H9 (cell line): ENCODE results near the gene NPTN. TPM values are rescaled to one million over a fixed set of nuclear protein-coding genes. Genes with fewer than 3 reads are reported as not detected.

Source experiments
- DNase-seq: peaks from one replicate; pipeline ENCODE4 v3.0.0-alpha.2; 2017
- H2AFZ ChIP-seq: one replicate; pipeline ENCODE4 v1.6.1; 2013; ENCODE audit warnings: mild to moderate bottlenecking, low read length, control low read depth, moderate library complexity
- H2AK5ac ChIP-seq: 2 replicates; pipeline ENCODE4 v1.6.1; 2013; ENCODE audit warnings: low read length, control low read depth, mixed read lengths; ENCODE audit not compliant: insufficient read length
- H2BK120ac ChIP-seq: one replicate; pipeline ENCODE4 v1.6.1; 2013; ENCODE audit warnings: low read depth, mild to moderate bottlenecking, low read length, control low read depth, inconsistent platforms; ENCODE audit not compliant: poor library complexity, severe bottlenecking
- H2BK12ac ChIP-seq: 2 replicates; pipeline ENCODE4 v1.6.1; 2013; ENCODE audit warnings: low read length, control low read depth, mixed read lengths, low read depth; ENCODE audit not compliant: insufficient read length
- H2BK15ac ChIP-seq: 2 replicates; pipeline ENCODE4 v1.6.1; 2013; ENCODE audit warnings: low read depth, low read length, control low read depth
- H2BK20ac ChIP-seq: one replicate; pipeline ENCODE4 v1.6.1; 2013; ENCODE audit warnings: low read depth, mild to moderate bottlenecking, low read length, control low read depth, inconsistent platforms; ENCODE audit not compliant: poor library complexity, severe bottlenecking
- H2BK5ac ChIP-seq: 2 replicates; pipeline ENCODE4 v1.6.1; 2013; ENCODE audit warnings: low read length, control low read depth, mixed read lengths; ENCODE audit not compliant: insufficient read length
- H3K14ac ChIP-seq: 2 replicates; pipeline ENCODE4 v1.6.1; 2013; ENCODE audit warnings: low read length, control low read depth; ENCODE audit not compliant: insufficient read depth
- H3K18ac ChIP-seq: 2 replicates; pipeline ENCODE4 v1.6.1; 2013; ENCODE audit warnings: low read depth, mild to moderate bottlenecking, mixed read lengths, low read length, control low read depth; ENCODE audit not compliant: insufficient read length
- H3K23ac ChIP-seq: 2 replicates; pipeline ENCODE4 v1.6.1; 2013; ENCODE audit warnings: low read length, control low read depth, mixed read lengths, low read depth; ENCODE audit not compliant: insufficient read length
- H3K23me2 ChIP-seq: 2 replicates; pipeline ENCODE4 v1.6.1; 2013; ENCODE audit warnings: low read depth, mild to moderate bottlenecking, mixed read lengths, low read length, control low read depth; ENCODE audit not compliant: insufficient read length, poor library complexity, severe bottlenecking
- H3K27ac ChIP-seq: 2 replicates; pipeline ENCODE4 v1.5.1; 2013; ENCODE audit warnings: low read length, control low read depth, mixed read lengths, low read depth; ENCODE audit not compliant: insufficient read length
- H3K27me3 ChIP-seq: 2 replicates; pipeline ENCODE4 v1.6.1; 2013; ENCODE audit warnings: low read length, control low read depth, inconsistent platforms; ENCODE audit not compliant: insufficient read depth
- H3K4ac ChIP-seq: 2 replicates; pipeline ENCODE4 v1.6.1; 2013; ENCODE audit warnings: low read depth, mild to moderate bottlenecking, control low read depth, inconsistent platforms, low read length, moderate library complexity
- H3K4me1 ChIP-seq: 2 replicates; pipeline ENCODE4 v1.6.1; 2013; ENCODE audit warnings: low read length, control low read depth, inconsistent platforms; ENCODE audit not compliant: insufficient read depth
- H3K4me2 ChIP-seq: 2 replicates; pipeline ENCODE4 v1.6.1; 2013; ENCODE audit warnings: low read length, control low read depth, mixed read lengths; ENCODE audit not compliant: insufficient read length, insufficient read depth
- H3K56ac ChIP-seq: 2 replicates; pipeline ENCODE4 v1.6.1; 2013; ENCODE audit warnings: low read depth, mild to moderate bottlenecking, mixed read lengths, low read length, control low read depth; ENCODE audit not compliant: insufficient read length
- H3K79me1 ChIP-seq: 2 replicates; pipeline ENCODE4 v1.6.1; 2013; ENCODE audit warnings: low read depth, mild to moderate bottlenecking, moderate library complexity, low read length, control low read depth, inconsistent platforms; ENCODE audit not compliant: insufficient read depth, poor library complexity, severe bottlenecking
- H3K79me2 ChIP-seq: 2 replicates; pipeline ENCODE4 v1.6.1; 2013; ENCODE audit warnings: low read length, control low read depth, inconsistent platforms; ENCODE audit not compliant: insufficient read depth
- H3K9ac ChIP-seq: 2 replicates; pipeline ENCODE4 v1.6.1; 2013; ENCODE audit warnings: low read length, control low read depth, mixed read lengths; ENCODE audit not compliant: insufficient read length; ENCODE audit errors: extremely low read depth
- H3K9me3 ChIP-seq: one replicate; pipeline ENCODE4 v1.6.1; 2013; ENCODE audit warnings: low read depth, low read length, inconsistent platforms; ENCODE audit not compliant: control insufficient read depth
- H3T11ph ChIP-seq: one replicate; pipeline ENCODE4 v1.6.1; 2013; ENCODE audit warnings: mild to moderate bottlenecking, low read length, control low read depth, inconsistent platforms
- H4K20me1 ChIP-seq: one replicate; pipeline ENCODE4 v1.6.1; 2013; ENCODE audit not compliant: control insufficient read depth, insufficient read length, insufficient read depth
- H4K5ac ChIP-seq: 2 replicates; pipeline ENCODE4 v1.6.1; 2013; ENCODE audit warnings: low read depth, mild to moderate bottlenecking, mixed read lengths, low read length, control low read depth; ENCODE audit not compliant: insufficient read length
- H4K8ac ChIP-seq: replicated peaks from 2 replicates; pipeline ENCODE4 v1.6.1; 2013; ENCODE audit warnings: low read length, control low read depth, mixed read lengths, low read depth; ENCODE audit not compliant: insufficient read length
- H4K91ac ChIP-seq: 2 replicates; pipeline ENCODE4 v1.6.1; 2013; ENCODE audit warnings: low read depth, mild to moderate bottlenecking, moderate library complexity, mixed read lengths, low read length, control low read depth; ENCODE audit not compliant: insufficient read length
- H3K27ac Mint-ChIP-seq, 3 experiments: 2 replicates in 2 of 3; 3 replicates in 1 of 3; pipeline ENCODE4 v1.8.0; 2020 to 2021; ENCODE audit warnings: mixed read lengths in 3 of 3, mild to moderate bottlenecking in 1 of 3, moderate library complexity in 1 of 3
- H3K27me3 Mint-ChIP-seq: 2 replicates; pipeline ENCODE4 v1.8.0; 2021; ENCODE audit warnings: low read depth, mild to moderate bottlenecking, moderate library complexity, mixed read lengths
- H3K36me3 Mint-ChIP-seq, 3 experiments: 2 replicates in 2 of 3; 3 replicates in 1 of 3; pipeline ENCODE4 v1.8.0; 2020 to 2021; ENCODE audit warnings: low read depth in 3 of 3, mixed read lengths in 3 of 3; ENCODE audit not compliant: insufficient read depth in 1 of 3
- H3K4me1 Mint-ChIP-seq, 2 experiments: 2 replicates each; pipeline ENCODE4 v1.8.0; 2020; ENCODE audit warnings: mixed read lengths in 2 of 2
- H3K4me3 Mint-ChIP-seq, 2 experiments: 2 replicates in 1 of 2; 3 replicates in 1 of 2; pipeline ENCODE4 v1.8.0; 2020 to 2021; ENCODE audit warnings: mild to moderate bottlenecking in 2 of 2, mixed read lengths in 2 of 2, moderate library complexity in 1 of 2
- H3K9me3 Mint-ChIP-seq, 2 experiments: 2 replicates in 1 of 2; 3 replicates in 1 of 2; pipeline ENCODE4 v1.8.0; 2020; ENCODE audit warnings: mild to moderate bottlenecking in 2 of 2, mixed read lengths in 2 of 2, moderate library complexity in 1 of 2
- WGBS: extraction: QIAGEN DNeasy Blood & Tissue Kit; methylation state at CpG from one replicate; pipeline ENCODE4 v1.1.7; 2013; ENCODE audit warnings: missing lambda C conversion rate, low lambda C conversion rate, mixed read lengths; ENCODE audit not compliant: insufficient read length; ENCODE audit errors: extremely low coverage; 5-methylcytosine and 5-hydroxymethylcytosine counted together
- total RNA-seq: library from RNA; stranded (reverse); gene quantifications from 2 replicates; pipeline ENCODE4 v1.2.1, GENCODE V29; 2021
- TF ChIP-seq, protein P1 (sequence below): fragments of 200-600 bp; sonication (generic); conservative IDR thresholded peaks from 3 replicates; pipeline ENCODE4 v1.8.0; 2021; ENCODE audit warnings: antibody characterized with exemption, mild to moderate bottlenecking

Gene NPTN
- total RNA-seq, 1 experiment from 2014 or later, result 89.1 TPM

DNA sequence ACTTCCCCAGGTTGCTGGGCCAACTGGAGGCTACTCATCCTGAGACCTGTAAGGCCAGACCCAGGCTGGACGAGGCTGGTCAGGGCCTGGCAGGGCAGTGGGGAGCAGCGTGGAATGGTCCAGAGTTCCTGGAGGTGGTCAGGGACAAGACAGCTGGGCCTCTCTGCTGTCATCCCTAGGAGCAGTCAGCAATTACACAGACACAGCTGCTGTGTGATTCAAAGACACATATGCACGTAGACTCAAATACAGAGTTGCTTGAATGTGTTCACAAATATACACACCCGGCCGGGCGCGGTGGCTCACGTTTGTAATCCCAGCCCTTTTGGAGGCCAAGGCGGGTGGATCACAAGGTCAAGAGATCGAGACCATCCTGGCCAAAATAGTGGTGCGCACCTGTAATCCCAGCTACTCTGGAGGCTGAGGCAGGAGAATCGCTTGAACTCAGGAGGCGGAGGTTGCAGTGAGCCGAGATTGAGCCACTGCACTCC lies 49.5 kb upstream of the NPTN start:
- DNase-seq, result no peak
- H2BK120ac ChIP-seq, result no peak overlapping the region
- H3K4ac ChIP-seq, result no peak overlapping the region
- Mint-ChIP-seq H3K4me3 (no peak overlapping the region; a peak in 1 of 5 replicates), H3K27me3 (no peaks in the 10 kb centered on the region; the same call in 1 of the 2 replicates), H3K27ac (no peak overlapping the region), H3K36me3 (no peaks in the 10 kb centered on the region; a peak in 3 of 7 replicates), H3K9me3 (no peaks in the 10 kb centered on the region), H3K4me1 (peaks cover 30 to 36% of the 10 kb centered on the region in 2 experiments)
- H3K27ac ChIP-seq, result no peak overlapping the region
- no peak overlapping the region for H2BK20ac ChIP-seq
- no peak overlapping the region for H3K18ac ChIP-seq
- no peak overlapping the region for H3K4me2 ChIP-seq
- H3K79me2 ChIP-seq, result peaks cover 18% of the 10 kb centered on the region; the same call in 1 of the 2 replicates
- no peak overlapping the region for H2BK15ac ChIP-seq
- peaks cover 11% of the 10 kb centered on the region for H3K23me2 ChIP-seq
- H3K79me1 ChIP-seq, result peaks cover 3% of the 10 kb centered on the region
- H2AFZ ChIP-seq, result no peak overlapping the region
- no peak overlapping the region for H4K91ac ChIP-seq
- no peak overlapping the region for H3K14ac ChIP-seq
- H4K8ac ChIP-seq, result no peak overlapping the region
- H2BK12ac ChIP-seq, result no peak overlapping the region
- TF ChIP-seq, protein P1, sequence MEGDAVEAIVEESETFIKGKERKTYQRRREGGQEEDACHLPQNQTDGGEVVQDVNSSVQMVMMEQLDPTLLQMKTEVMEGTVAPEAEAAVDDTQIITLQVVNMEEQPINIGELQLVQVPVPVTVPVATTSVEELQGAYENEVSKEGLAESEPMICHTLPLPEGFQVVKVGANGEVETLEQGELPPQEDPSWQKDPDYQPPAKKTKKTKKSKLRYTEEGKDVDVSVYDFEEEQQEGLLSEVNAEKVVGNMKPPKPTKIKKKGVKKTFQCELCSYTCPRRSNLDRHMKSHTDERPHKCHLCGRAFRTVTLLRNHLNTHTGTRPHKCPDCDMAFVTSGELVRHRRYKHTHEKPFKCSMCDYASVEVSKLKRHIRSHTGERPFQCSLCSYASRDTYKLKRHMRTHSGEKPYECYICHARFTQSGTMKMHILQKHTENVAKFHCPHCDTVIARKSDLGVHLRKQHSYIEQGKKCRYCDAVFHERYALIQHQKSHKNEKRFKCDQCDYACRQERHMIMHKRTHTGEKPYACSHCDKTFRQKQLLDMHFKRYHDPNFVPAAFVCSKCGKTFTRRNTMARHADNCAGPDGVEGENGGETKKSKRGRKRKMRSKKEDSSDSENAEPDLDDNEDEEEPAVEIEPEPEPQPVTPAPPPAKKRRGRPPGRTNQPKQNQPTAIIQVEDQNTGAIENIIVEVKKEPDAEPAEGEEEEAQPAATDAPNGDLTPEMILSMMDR, result no peak
- no peak overlapping the region for H3K56ac ChIP-seq
- no peak overlapping the region for H3T11ph ChIP-seq
- no peak overlapping the region for H4K5ac ChIP-seq
- H4K20me1 ChIP-seq, result no peaks in the 10 kb centered on the region
- H3K23ac ChIP-seq, result no peak overlapping the region
- no CpG with 5 or more reads among the region's 14 CpGs for WGBS
- H2AK5ac ChIP-seq, result no peak overlapping the region
- no peak overlapping the region for H2BK5ac ChIP-seq
- no peak overlapping the region for H3K9ac ChIP-seq
- no peaks in the 10 kb centered on the region for H3K9me3 ChIP-seq
- no peaks in the 10 kb centered on the region for H3K4me1 ChIP-seq
- no peaks in the 10 kb centered on the region for H3K27me3 ChIP-seq
